MCF 10A (cell line): ENCODE results near the gene ITGAD. TPM values are rescaled to one million over a fixed set of nuclear protein-coding genes. Genes with fewer than 3 reads are reported as not detected.

Experiments
- BruUV-seq: library from RNA; stranded (reverse); fragments of 400-500 nt; replicated peaks from 2 replicates; lab custom pipeline; 2021; lab: Mats Ljungman, UMichigan
- CTCF ChIA-PET: fragments of 300-600 bp; sonication (Branson Sonifier 250); formaldehyde crosslinking; extraction: SDS; loops from one replicate; lab custom pipeline; 2021; ENCODE audit warnings: antibody characterized with exemption, inconsistent platforms; lab: Yijun Ruan, JAX
- POLR2A ChIA-PET: fragments of 300-600, 350-650 bp; sonication (Branson Sonifier 250); formaldehyde crosslinking; extraction: SDS; loops from one replicate; lab custom pipeline; 2020; ENCODE audit warnings: antibody characterized with exemption, inconsistent platforms; lab: Yijun Ruan, JAX
- DNase-seq: peaks from one replicate; pipeline ENCODE4 v3.0.0-alpha.2; 2018; ENCODE audit not compliant: unreplicated experiment
- H3K27ac Mint-ChIP-seq: one replicate; pipeline ENCODE4 v1.8.0; 2022; ENCODE audit warnings: mild to moderate bottlenecking, low read depth, mixed read lengths; ENCODE audit not compliant: unreplicated experiment
- H3K27me3 Mint-ChIP-seq: one replicate; pipeline ENCODE4 v1.8.0; 2022; ENCODE audit warnings: mixed read lengths; ENCODE audit not compliant: insufficient read depth, unreplicated experiment
- H3K36me3 Mint-ChIP-seq: one replicate; pipeline ENCODE4 v1.8.0; 2022; ENCODE audit warnings: mild to moderate bottlenecking, moderate library complexity, mixed read lengths; ENCODE audit not compliant: insufficient read depth, unreplicated experiment
- H3K4me1 Mint-ChIP-seq: one replicate; pipeline ENCODE4 v1.8.0; 2022; ENCODE audit warnings: mixed read lengths; ENCODE audit not compliant: insufficient read depth, unreplicated experiment
- H3K4me3 Mint-ChIP-seq: one replicate; pipeline ENCODE4 v1.8.0; 2022; ENCODE audit warnings: mild to moderate bottlenecking, moderate library complexity, mixed read lengths; ENCODE audit not compliant: unreplicated experiment
- H3K9me3 Mint-ChIP-seq: one replicate; pipeline ENCODE4 v1.8.0; 2022; ENCODE audit warnings: mixed read lengths; ENCODE audit not compliant: unreplicated experiment
- CTCF ChIP-seq: fragments of 200-600 bp; IDR thresholded peaks from one replicate; pipeline ENCODE4 v1.8.0; 2022; ENCODE audit warnings: antibody characterized with exemption, mild to moderate bottlenecking; ENCODE audit not compliant: unreplicated experiment
- intact Hi-C: fragments of 100-400 bp; cut with micrococcal nuclease; formaldehyde crosslinking; loops from 2 replicates; pipeline ENCODE4 v1.14.1; 2022
- total RNA-seq: library from RNA; stranded (reverse); gene quantifications from 2 replicates; pipeline ENCODE4 v1.2.3, GENCODE V29; 2022

The ITGAD gene
- total RNA-seq, 1 experiment from 2014 or later, result not detected

- Mint-ChIP-seq H3K27me3 (peaks cover 12% of the 10 kb centered on the region), H3K27ac (no peak overlapping the region), H3K4me1 (no peaks in the 10 kb centered on the region), H3K9me3 (no peaks in the 10 kb centered on the region), H3K4me3 (no peak overlapping the region), H3K36me3 (peaks cover 6% of the 10 kb centered on the region)
- no peak for DNase-seq
- BruUV-seq, result no TSS peak
- intact Hi-C loops, result no loop called here
- TF ChIP-seq CTCF, result no peak
- ChIA-PET POLR2A (no interaction called here), CTCF (interaction anchor here (0.7 kb wide), 2 partner anchors 284 to 319 kb away, joined by 3 to 4 read pairs; no protein-coding TSS in a partner anchor)
Measured at GRCh38 chr16:31420037-31420436, 26.9 kb downstream of the ITGAD start.

- no TSS peak for BruUV-seq
- POLR2A ChIA-PET, result no interaction called here
- H3K36me3 Mint-ChIP-seq, result peaks cover 7% of the 10 kb centered on the region
- DNase-seq, result no peak
- H3K4me3 Mint-ChIP-seq, result no peak overlapping the region
- CTCF ChIA-PET, result interaction anchor here (0.6 kb wide), 1 partner anchor 1130 kb away, joined by 3 read pairs; no protein-coding TSS in a partner anchor
- no peaks in the 10 kb centered on the region for H3K27me3 Mint-ChIP-seq
- no peak overlapping the region for H3K27ac Mint-ChIP-seq
- H3K9me3 Mint-ChIP-seq, result no peaks in the 10 kb centered on the region
- H3K4me1 Mint-ChIP-seq, result no peaks in the 10 kb centered on the region
- intact Hi-C loops, result no loop called here
- no peak for TF ChIP-seq CTCF
Measured at GRCh38 chr16:31421587-31421986, 28.5 kb downstream of the ITGAD start.

DNA sequence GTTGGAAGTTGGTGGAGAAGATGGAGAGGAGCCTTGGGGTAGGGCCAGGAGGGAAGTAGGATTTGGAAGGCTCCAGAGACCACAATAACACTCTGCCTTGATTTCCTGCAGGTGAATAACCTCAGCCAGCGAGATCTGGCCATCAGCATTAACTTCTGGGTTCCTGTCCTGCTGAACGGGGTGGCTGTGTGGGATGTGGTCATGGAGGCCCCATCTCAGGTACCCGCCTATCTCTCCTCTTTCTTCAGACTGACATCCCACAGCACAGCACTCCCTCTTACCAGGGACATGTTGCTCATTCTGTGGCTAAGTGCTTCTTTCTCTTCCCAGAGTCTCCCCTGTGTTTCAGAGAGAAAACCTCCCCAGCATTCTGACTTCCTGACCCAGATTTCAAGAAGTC is 30.1 kb downstream of the ITGAD start:
- ChIA-PET CTCF (no interaction called here), POLR2A (no interaction called here)
- BruUV-seq, result no TSS peak
- Mint-ChIP-seq H3K4me1 (no peaks in the 10 kb centered on the region), H3K4me3 (no peak overlapping the region), H3K36me3 (peaks cover 7% of the 10 kb centered on the region), H3K27ac (no peak overlapping the region), H3K27me3 (no peaks in the 10 kb centered on the region), H3K9me3 (no peaks in the 10 kb centered on the region)
- DNase-seq, result no peak
- no peak for TF ChIP-seq CTCF
- intact Hi-C loops, result no loop called here

DNA sequence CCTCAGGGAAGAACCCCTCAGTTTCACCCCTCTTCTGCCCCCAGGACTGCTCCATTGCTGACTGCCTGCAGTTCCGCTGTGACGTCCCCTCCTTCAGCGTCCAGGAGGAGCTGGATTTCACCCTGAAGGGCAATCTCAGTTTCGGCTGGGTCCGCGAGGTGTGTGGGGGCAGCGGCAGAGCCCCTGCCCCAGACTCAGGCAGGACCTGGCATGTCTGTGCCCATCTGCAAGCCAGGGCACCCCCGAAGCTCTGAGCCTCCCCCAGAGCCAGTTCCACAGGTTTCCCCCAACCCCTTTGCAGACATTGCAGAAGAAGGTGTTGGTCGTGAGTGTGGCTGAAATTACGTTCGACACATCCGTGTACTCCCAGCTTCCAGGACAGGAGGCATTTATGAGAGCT is 30.7 kb downstream of the ITGAD start:
- DNase-seq, result no peak
- intact Hi-C loops, result no loop called here
- CTCF ChIA-PET, result interaction anchor here (0.7 kb wide), 1 partner anchor 104 kb away, joined by 3 read pairs; the partner anchor contains the start of gene AHSP
- Mint-ChIP-seq H3K27me3 (no peaks in the 10 kb centered on the region), H3K27ac (no peak overlapping the region), H3K36me3 (peaks cover 7% of the 10 kb centered on the region), H3K9me3 (no peaks in the 10 kb centered on the region), H3K4me3 (no peak overlapping the region), H3K4me1 (no peaks in the 10 kb centered on the region)
- POLR2A ChIA-PET, result no interaction called here
- BruUV-seq, result no TSS peak
- TF ChIP-seq CTCF, result no peak
